Measurements from ENCODE around the gene SLC1A2.

The SLC1A2 gene

DNA sequence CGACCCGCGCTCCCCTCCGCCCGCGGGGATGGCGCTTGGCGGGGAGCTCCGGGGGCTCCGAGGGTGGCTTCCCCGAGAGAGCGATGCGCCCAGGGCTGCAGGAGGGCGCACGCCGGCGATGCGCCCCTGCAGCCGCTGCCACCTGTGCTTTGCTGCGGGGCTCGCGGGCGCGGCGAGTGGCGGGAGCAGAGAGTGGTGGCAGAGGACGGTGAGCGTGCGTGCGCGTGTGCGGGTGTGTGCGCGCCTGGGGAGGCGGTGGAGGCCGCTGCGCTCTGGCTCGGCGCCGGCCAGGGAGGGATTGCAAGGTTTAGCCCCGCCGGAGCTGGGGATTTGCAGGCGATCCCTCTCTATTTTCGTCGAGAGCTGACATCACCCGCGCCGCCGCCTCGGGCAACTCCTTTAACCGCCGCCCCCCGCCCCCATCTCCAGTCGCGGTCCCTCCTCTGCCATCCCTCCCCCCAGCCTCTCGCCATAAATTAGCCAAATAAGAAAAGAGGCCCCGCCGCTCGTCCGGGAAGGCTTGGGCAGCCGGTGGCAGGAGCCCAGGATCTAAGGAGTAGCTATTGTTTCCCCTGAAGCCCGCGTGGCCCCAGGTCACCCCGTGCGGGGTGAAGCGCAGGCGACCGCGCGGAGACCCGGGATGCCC lies at the start of gene SLC1A2:
SLC1A2 (minus strand) TSS at position 375 of the 646 bp plus-strand sequence. CDS start 592 bp downstream, outside the sequence.
- no peak for DNase-seq

GRCh38 chr11:35466058-35466457 lies 46.7 kb upstream of the SLC1A2 start:
- DNase-seq = no peak

DNA sequence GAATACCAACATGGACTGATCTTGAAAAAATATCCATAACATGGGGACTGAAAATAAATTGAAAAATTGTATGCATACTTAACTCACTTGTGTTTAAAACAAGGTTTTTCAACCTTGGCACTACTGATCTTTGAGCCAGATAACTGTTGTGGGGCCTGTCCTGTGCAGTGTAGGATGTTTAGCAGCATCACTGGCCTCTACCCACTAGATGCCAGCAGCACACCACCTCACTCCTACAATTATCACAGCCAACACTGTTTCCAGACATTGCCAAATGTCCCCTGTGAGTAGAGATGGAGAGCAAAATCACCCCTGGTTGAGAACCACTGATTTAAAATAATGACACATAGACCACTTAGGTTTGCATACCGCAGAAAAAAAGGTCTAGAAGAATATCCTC lies 45.0 kb upstream of the SLC1A2 start:
- DNase-seq = no peak

GRCh38 chr11:35463331-35463751 lies 44.0 kb upstream of the SLC1A2 start:
- no peak for DNase-seq

DNA sequence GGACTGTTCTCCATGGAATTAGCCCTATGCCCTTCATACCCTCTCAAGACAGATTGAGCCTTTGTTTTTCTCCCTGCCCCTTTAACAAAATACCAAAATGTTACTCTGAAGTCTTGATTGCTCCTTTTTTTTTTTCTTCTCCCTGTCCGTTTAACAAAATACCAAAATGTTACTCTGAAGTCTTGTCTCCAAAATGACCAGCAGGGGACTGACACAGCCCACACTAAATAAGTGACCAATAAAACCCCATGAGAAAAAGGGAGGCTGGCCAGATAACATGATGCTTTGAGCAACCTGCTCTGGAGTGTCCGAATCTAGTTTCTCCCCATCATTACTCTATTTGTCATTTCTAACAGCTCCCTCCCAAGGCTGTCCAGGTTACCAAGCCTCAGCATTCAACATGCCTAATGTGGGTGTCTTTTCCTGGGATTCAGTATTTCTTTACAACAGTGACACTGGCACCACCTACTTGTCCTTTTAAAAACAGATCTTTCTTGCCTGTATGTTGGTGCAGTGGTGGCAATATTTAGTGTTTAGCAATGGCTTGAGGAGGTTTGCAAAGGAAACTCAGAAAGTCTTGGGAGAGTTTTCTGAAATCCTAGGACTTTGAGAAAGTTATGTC lies 42.7 kb upstream of the SLC1A2 start:
- no peak for DNase-seq

DNA sequence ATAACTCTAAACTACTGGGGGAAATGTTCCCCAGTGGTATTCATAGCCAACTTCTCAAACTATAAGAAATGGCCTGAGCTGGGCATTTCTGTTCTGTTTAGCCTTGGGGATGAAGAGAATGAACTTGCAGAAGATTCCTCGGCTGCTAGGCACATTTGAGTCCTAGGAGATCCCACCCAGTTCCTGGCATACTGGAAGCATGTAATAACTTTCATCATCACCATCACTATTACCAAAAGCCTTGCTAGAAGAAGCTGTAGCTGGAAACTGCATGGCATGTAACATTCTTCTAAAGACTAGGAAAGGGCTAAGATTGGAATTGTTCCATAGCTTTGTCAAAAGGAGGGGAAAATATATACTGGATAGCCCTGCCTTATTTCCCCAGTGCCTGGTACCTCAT lies 40.1 kb upstream of the SLC1A2 start:
- no peak for DNase-seq

DNA sequence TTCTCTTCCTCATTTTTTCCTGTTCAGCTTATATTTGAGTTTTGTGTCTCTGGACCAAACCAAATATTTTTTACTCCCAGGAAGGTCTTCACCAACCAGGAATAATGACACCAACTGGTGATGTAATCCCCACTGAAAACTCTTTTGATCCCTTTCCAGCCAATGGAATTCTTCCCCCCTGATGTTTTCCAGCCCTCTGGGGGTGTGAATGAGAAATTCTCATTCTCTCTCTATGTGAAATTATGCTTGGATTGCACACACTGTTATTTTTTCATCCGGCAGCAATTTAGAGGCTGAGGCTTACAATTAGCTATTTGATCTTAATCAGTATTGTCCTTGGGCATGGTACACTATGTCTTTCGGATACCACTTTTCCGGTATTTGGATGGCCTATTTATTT lies 39.5 kb upstream of the SLC1A2 start:
- no peak for DNase-seq

DNA sequence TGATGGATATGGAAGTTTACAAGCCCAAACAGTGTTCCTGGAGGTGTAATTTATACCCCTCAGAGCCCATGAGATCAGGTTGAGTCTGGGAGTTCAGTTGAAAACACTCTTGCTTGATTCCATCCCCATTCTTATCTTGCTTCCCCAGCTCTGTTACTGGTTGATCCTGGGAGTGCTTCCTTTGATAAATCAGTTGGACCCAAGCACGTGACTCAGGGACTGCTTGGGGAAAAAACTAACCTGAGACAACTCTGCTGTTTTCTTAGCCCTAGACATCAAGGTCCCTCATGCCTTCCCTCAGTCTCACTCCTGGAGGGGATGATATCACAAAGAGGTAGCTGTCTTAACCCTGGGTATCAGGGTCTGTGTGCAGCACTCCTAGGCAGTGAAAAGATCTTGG lies 35.0 kb upstream of the SLC1A2 start:
- DNase-seq = no peak

- DNase-seq = no peak
These were observed 17.4 kb upstream of the SLC1A2 start for GRCh38 chr11:35436581-35437250.

DNA sequence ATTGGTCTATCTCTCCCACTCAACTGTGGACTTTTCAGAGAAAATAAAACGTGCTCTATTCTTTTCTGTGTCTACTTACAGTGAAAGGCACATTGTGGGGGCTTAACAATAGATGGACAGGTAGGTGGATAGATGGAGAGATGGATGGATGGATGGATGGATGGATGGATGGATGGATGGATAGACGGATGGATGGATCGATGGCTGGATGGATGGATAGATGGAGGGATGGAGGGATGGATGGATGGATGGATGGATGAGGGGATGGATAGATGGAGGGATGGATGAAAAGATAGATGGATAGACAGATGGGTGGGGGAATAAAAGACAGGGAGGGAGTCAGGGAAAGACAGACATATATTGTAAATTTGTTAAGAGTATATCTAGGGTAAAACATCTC lies 14.2 kb upstream of the SLC1A2 start:
- DNase-seq = no peak

GRCh38 chr11:35432464-35432863 lies 13.1 kb upstream of the SLC1A2 start:
- no peak for DNase-seq

- DNase-seq = no peak
These were observed 7.7 kb upstream of the SLC1A2 start for GRCh38 chr11:35427071-35427470.

GRCh38 chr11:35426351-35426750 lies 7.0 kb upstream of the SLC1A2 start:
- no peak for DNase-seq

DNA sequence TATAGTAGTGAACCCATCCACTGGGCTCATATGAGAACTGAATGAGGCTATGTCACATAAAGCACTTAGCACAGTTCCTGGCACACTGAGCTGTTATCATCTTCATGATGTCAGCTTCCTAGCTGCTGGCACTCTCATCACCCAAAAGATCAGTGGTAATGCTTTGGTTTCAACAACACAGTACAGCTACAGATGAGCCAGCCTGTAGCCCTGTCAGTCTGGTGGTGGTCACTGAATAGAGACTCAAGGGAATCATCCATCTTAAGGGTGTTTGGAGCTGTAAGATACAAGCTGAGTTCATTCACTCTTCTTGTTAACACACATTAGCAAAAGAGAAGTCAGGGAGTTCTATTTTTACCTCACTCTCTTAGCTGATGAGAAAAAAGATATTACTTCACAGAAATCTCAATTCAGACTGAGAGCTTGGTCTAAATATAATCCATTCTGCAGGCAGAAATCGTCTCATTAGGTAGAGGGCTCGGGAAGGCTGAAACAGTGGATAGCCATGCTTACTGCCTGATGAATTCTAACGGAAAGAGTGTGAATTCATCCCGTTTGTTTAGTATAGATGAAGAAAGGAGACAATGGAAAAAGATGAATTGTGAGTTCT lies 6.3 kb upstream of the SLC1A2 start:
- no peak for DNase-seq

- no peak for DNase-seq
These were observed 5.0 kb upstream of the SLC1A2 start for GRCh38 chr11:35424157-35424940.

DNA sequence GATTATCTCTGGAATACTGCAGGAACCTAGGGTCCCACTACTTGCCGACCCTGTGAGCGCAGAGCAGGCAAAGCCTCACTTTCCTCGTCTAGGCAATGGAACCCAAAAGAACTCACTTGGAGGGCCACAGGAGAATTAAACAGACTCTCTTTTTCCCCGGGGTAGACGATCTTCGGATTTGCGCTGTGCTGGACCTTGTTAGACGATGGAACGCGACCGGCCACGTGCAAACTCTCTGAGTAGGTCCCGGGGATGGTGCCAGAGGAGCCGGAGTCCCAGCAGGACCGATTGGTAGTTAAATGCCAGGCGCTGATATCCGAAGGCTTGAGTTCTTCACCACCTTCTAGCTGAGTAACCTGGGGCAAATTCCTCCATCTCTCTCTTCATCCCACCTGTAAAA lies 1.0 kb upstream of the SLC1A2 start:
- DNase-seq = no peak

DNA sequence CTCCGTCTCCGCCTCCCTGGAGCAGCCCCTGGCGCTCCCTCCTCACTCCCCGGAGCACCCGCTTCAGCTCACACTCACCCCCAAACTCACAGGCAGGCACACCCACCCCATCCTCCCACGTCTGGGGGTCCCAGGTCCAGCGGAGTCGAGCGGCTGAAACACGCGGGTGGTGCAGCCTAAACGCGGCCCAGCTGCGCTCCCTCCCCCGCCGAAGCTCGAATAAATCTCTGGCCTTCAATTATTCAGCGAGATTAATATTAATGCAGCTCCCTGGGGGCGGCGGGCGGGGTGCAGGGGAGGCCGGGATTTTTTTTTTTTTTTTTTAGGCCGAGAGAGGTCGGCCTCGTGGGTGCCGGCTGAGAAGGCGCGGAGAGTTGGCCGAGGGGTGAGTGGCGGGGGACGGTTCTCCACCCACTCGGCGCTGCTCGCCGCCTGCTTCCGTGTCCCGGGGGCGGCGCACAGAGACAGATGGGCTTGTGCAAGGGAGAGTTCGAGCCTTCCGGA lies 524 bp upstream of the SLC1A2 start:
- no peak for DNase-seq

DNA sequence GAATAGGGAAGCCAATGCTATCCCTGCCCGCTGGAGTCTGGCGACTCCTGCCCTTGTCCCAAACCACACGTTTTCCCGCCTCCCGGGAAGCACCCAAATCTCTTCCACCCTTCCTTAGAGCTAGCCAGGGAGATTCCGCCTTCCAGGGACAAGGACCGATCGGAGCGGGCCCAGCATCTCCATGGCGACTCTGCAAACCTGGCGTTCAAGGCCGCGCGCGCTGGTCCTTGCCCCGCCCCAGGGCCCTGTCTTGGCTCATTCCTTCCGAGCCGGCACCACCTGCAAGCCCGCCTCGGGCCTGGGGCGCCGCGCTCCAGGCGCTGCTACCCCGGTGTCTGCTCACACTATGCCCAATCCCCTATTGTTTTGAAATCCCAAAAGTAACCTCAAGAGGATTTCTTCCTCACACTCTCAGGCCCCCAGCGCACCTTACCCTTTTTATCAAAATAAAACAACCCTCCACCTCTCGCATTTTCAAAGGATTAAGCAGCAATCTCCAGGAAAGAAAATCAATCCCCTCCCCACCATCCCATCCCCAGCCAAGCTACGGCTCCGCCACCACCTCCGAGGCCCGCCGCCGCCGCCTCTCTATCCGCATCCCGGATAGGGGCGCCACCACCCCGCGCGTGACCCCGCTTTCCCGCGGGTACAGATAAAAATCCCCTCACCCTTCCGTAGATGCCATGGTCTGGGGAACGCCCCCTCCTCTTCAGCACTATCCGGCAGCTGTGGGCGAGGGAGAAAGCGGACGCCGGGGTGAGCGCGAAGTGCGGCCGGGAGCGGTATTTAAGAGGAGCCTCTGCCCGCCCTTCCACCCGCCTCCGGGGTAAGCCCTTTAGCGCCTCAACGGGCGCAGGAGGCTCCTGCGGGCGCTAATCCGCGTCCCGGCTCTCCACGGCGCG lies 825 bp downstream of the SLC1A2 start:
- no peak for DNase-seq

DNA sequence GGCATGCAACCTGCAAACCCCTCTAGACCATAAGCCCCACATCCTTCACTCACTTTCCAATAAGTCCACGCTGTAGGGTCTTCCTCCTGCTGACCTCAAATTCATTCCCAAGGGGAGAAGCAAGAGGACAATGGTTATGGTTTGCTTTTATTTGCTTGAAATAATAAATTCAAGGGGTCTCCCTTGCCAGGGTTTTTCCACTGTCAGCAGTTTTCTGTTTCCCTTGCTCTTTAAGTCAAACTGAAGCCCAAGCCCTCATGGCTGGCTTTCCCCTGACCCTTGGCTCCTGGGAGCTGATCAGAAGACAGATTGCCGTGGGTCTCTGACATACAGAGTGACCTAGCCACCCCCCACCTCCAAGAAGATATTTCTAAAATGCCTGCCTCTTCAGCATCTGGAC lies 3.9 kb downstream of the SLC1A2 start:
- DNase-seq = no peak

GRCh38 chr11:35414776-35415175 lies 4.6 kb downstream of the SLC1A2 start:
- no peak for DNase-seq

DNA sequence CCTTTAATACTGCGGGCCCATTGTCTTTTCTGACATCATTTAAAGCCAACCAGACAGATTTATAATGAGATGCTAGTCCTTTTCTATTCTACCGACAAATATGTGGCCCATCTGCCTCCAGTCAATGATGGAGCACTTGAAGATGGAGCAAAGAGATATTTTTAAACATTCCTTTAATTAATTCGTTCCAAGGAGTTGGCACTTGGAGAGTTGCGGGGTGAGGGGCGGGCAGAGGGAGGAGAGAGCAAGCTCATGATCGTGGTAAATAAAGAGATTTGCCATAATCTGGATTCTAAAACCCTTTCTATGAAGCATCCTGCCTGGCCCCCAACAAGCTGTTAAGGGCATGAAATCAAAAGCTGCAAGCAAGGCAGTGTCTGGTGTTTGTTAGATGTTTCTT lies 5.0 kb downstream of the SLC1A2 start:
- no peak for DNase-seq

- DNase-seq = no peak
These were observed 5.8 kb downstream of the SLC1A2 start for GRCh38 chr11:35413598-35413997.

Data from CD4-positive, alpha-beta T cell treated with Interleukin-21 for 1 hour (primary cell).